ENCODE data around the gene SERINC2. TPM values are rescaled to one million over a fixed set of nuclear protein-coding genes. Genes with fewer than 3 reads are reported as not detected.

SERINC2 gene
- total and polyA plus RNA-seq, 9 of the 15 experiments (the other 6 are each of a cell fraction or from before 2014, with no cell fraction given): 0.07 to 1.2 (median 0.70) TPM; not detected in 2

DNA sequence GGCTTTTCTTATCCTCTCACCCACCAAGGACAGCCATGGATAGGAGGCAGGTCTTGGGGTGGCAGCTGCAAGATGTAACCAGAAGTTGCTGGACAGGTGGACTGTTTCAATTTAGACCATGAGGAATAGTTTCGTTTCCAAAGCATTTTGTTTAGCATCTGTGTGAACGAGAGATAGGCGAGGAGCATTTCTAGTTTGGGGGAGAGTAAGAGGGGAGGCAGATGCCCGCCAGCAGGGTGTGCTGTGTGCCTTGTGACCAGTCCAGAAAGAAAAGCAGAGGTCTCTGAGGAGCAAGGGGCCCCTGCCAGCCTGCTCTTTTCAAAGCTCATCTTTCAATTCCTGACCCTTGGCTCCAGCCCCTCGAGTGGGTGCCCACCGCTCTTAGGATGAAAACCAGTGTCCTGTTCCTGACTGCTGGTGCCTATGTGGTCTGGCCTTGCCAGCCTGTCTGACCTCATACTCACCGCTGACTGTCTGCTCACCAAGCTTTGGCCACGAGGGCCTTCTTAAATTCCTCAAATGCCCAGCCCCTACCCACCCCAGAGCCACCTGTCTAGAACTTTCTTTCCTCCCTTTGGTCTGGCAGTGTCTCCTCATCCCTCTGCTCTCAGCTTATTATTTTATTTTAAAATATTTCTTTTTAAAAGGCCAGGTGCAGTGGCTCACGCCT, 8.5 kb downstream of the SERINC2 start (continued):
- TF ChIP-seq SMC3 (conservative IDR thresholded peaks at IDR 0.05; ENCODE audit: insufficient read depth, low read depth, low read length): 0 out of 2 replicates have a peak, but pooled peaks have one; percentile 9
- TF ChIP-seq, protein P1, sequence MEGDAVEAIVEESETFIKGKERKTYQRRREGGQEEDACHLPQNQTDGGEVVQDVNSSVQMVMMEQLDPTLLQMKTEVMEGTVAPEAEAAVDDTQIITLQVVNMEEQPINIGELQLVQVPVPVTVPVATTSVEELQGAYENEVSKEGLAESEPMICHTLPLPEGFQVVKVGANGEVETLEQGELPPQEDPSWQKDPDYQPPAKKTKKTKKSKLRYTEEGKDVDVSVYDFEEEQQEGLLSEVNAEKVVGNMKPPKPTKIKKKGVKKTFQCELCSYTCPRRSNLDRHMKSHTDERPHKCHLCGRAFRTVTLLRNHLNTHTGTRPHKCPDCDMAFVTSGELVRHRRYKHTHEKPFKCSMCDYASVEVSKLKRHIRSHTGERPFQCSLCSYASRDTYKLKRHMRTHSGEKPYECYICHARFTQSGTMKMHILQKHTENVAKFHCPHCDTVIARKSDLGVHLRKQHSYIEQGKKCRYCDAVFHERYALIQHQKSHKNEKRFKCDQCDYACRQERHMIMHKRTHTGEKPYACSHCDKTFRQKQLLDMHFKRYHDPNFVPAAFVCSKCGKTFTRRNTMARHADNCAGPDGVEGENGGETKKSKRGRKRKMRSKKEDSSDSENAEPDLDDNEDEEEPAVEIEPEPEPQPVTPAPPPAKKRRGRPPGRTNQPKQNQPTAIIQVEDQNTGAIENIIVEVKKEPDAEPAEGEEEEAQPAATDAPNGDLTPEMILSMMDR (IDR thresholded peaks at IDR 0.05 in 2 of 3, conservative IDR thresholded peaks at IDR 0.05 in 1 of 3; ENCODE audit: insufficient read depth in 2 of 3, low read depth in 1 of 3, low read length in 3 of 3): peak; percentile 59 to 74 (median 69)
- peak; percentile 50 to 66 for TF ChIP-seq RAD21 (CRISPR knock-in tag; conservative IDR thresholded peaks at IDR 0.05 in 1 of 2, IDR thresholded peaks at IDR 0.05 in 1 of 2)
- no peak for TF ChIP-seq TRIM24 (IDR thresholded peaks at IDR 0.05)

DNA sequence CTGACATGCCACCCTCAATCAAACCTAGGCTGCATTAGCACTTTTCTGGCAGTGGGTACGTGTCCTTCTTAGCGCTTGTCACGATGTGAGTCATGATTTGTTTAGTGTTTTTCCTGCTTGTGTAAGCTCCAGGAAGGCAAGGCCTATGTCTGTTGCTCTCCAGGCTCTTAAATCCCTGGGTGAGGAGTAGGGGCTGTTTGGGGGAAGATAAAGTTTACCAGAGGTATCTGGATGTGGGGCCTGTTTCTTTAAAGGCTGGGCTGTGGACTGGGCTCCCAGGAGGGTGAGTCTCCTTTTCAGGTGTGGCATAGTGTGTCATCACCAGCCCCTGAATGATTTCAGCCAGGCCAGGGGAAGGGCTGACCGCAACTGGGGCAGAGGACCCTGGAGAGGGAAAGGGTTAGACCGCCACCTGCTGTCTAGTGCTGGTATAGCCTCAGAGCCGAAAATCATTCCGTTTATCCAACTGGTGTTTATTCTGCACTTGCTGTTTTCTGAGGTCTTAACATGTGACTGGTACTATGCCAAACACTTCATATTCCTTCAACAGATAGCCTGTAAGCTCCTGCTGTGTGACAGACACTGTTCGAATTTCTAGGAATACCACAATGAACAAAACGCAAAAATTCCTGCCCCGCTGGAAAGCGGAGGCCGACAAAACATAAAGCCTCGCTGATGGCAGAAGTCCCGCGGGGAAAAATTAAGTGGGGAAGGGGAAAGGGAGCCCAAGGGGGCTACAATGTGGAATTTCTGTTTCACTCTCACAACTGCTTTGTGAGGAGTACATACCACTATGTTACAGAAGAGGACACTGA, 9.7 kb downstream of the SERINC2 start:
- no TSS peak for BruUV-seq (replicated peaks)
- Histone ChIP-seq H3K9ac (ENCODE audit: insufficient read depth in 1 of 2, low read depth in 2 of 2, low read length in 2 of 2) (no peak overlapping the region), H3K4me3 (no peak overlapping the region)
- TF ChIP-seq WHSC1 (IDR thresholded peaks at IDR 0.05; ENCODE audit: low read length) (no peak), ZNF133 (CRISPR knock-in tag; IDR thresholded peaks at IDR 0.05) (no peak), SIX5 (IDR thresholded peaks at IDR 0.05; ENCODE audit: borderline replicate concordance in 1 of 2, insufficient read depth in 1 of 2, low read depth in 1 of 2, low read length in 2 of 2) (no peak), ZNF212 (CRISPR knock-in tag; IDR thresholded peaks at IDR 0.05) (no peak), ARID2 (IDR thresholded peaks at IDR 0.05) (peak; percentile 89), ELF2 (CRISPR knock-in tag; IDR thresholded peaks at IDR 0.05) (no peak), BHLHE40 (IDR thresholded peaks at IDR 0.05; ENCODE audit: low read length) (peak; percentile 25; the same call in 1 of the 2 replicates), ZKSCAN1 (IDR thresholded peaks at IDR 0.05; ENCODE audit: low read depth, low read length) (peak; percentile 96), RAD21 (CRISPR knock-in tag; conservative IDR thresholded peaks at IDR 0.05 in 1 of 2, IDR thresholded peaks at IDR 0.05 in 1 of 2) (peak; percentile 97 to 98), POLR3A (IDR thresholded peaks at IDR 0.05; ENCODE audit: borderline replicate concordance, extremely low read depth, insufficient read depth, insufficient read length) (no peak), LCOR (CRISPR knock-in tag; IDR thresholded peaks at IDR 0.05) (0 out of 2 replicates have a peak, but pooled peaks have one; percentile 40)
- TF ChIP-seq, protein P2, sequence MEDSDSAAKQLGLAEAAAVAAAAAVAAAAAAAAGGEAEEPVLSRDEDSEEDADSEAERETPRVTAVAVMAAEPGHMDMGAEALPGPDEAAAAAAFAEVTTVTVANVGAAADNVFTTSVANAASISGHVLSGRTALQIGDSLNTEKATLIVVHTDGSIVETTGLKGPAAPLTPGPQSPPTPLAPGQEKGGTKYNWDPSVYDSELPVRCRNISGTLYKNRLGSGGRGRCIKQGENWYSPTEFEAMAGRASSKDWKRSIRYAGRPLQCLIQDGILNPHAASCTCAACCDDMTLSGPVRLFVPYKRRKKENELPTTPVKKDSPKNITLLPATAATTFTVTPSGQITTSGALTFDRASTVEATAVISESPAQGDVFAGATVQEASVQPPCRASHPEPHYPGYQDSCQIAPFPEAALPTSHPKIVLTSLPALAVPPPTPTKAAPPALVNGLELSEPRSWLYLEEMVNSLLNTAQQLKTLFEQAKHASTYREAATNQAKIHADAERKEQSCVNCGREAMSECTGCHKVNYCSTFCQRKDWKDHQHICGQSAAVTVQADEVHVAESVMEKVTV (CRISPR knock-in tag; IDR thresholded peaks at IDR 0.05): peak; percentile 94

More for the DNA sequence above, 9.7 kb downstream of the SERINC2 start:
- H3K79me2 ChIP-seq (ENCODE audit: control insufficient read depth, insufficient read depth, low read length): no peaks in the 10 kb centered on the region
- peaks cover 0 to 12% of the 10 kb centered on the region in 2 experiments; a peak in 1 of 5 replicates for H3K4me1 ChIP-seq (replicated peaks in 1 of 2; ENCODE audit: control insufficient read depth in 2 of 2, insufficient read depth in 2 of 2, low read length in 2 of 2)
- peaks cover 26% of the 10 kb centered on the region for H4K20me1 ChIP-seq (replicated peaks; ENCODE audit: control insufficient read depth, insufficient read depth, low read length)
- CTCF ChIA-PET (ENCODE audit: low intra/inter-chr PET ratio): interaction anchor here (0.7 to 4.6 kb wide), 12 partner anchors 12 to 703 kb away, joined by 3 to 54 read pairs (median 4); no protein-coding TSS in a partner anchor
- no peak overlapping the region for H3K27ac ChIP-seq (ENCODE audit: extremely low read depth, low read depth, low read length)
- intact Hi-C loops (cut with micrococcal nuclease): loop anchor here (1.0 to 10.0 kb wide), 3 partner anchors 26 to 238 kb away; no protein-coding TSS in a partner anchor
- H3K4me2 ChIP-seq (ENCODE audit: insufficient read depth, low read length): no peak overlapping the region
- H3K9me3 ChIP-seq (replicated peaks; ENCODE audit: control insufficient read depth, insufficient read depth, low read depth, low read length): no peaks in the 10 kb centered on the region
- no peaks in the 10 kb centered on the region for H3K9me1 ChIP-seq (ENCODE audit: control insufficient read depth, insufficient read depth, low read length)
- FAIRE-seq (peak; percentile 97), ATAC-seq (peak; percentile 90), DNase-seq (ENCODE audit: extremely low read depth in 1 of 4, low spot score in 3 of 4) (peak; percentile 82 to 87 (median 83))
- peaks cover 6 to 38% of the 10 kb centered on the region in 2 experiments; a peak in 3 of 5 replicates for H3K27me3 ChIP-seq (ENCODE audit: control insufficient read depth in 2 of 2, insufficient read depth in 2 of 2, low read length in 2 of 2)
- in situ Hi-C loops (cut with MboI): no loop called here
- H2AFZ ChIP-seq (ENCODE audit: low read depth, low read length): no peak overlapping the region
- no peaks in the 10 kb centered on the region for H3K36me3 ChIP-seq (ENCODE audit: control insufficient read depth, insufficient read depth, low read length)
- POLR2A ChIA-PET: interaction anchor here (0.7 kb wide), 1 partner anchor 11 kb away, joined by 3 read pairs; no protein-coding TSS in a partner anchor
- WGBS (ENCODE audit: insufficient coverage, low coverage, missing lambda C conversion rate): 17% methylated on average over 15 of the region's 15 CpGs

Measured in K562 (cell line).